ENCODE measurements around the gene MASP1.

Gene MASP1

GRCh38 chr3:187228740-187229139 is 62.8 kb downstream of the MASP1 start:
- no peak overlapping the region for H3K27ac ChIP-seq
- TF ChIP-seq ZFX (IDR thresholded peaks at IDR 0.05; ENCODE audit: borderline replicate concordance) (no peak), CTCF (IDR thresholded peaks at IDR 0.05) (no peak)

- no peak overlapping the region for H3K27ac ChIP-seq
- TF ChIP-seq ZFX (IDR thresholded peaks at IDR 0.05; ENCODE audit: borderline replicate concordance): no peak
- TF ChIP-seq CTCF (IDR thresholded peaks at IDR 0.05): no peak
Measured at GRCh38 chr3:187227658-187228258, 63.8 kb downstream of the MASP1 start.

- no peak overlapping the region for H3K27ac ChIP-seq
- TF ChIP-seq CTCF (IDR thresholded peaks at IDR 0.05): no peak
Measured at GRCh38 chr3:187223799-187224198, 67.7 kb downstream of the MASP1 start.

- no peak for TF ChIP-seq ZFX (IDR thresholded peaks at IDR 0.05; ENCODE audit: borderline replicate concordance)
- no peak for TF ChIP-seq CTCF (IDR thresholded peaks at IDR 0.05)
- no peak overlapping the region for H3K27ac ChIP-seq
Measured at GRCh38 chr3:187222801-187223200, 68.7 kb downstream of the MASP1 start.

- no peak overlapping the region for H3K27ac ChIP-seq
- no peak for TF ChIP-seq CTCF (IDR thresholded peaks at IDR 0.05)
- no peak for TF ChIP-seq ZFX (IDR thresholded peaks at IDR 0.05; ENCODE audit: borderline replicate concordance)
Measured at GRCh38 chr3:187215460-187215859, 76.1 kb downstream of the MASP1 start.

GRCh38 chr3:187213616-187214015 is 77.9 kb downstream of the MASP1 start:
- no peak for TF ChIP-seq ZFX (IDR thresholded peaks at IDR 0.05; ENCODE audit: borderline replicate concordance)
- TF ChIP-seq CTCF (IDR thresholded peaks at IDR 0.05): no peak
- H3K27ac ChIP-seq: no peak overlapping the region

- TF ChIP-seq ZFX (IDR thresholded peaks at IDR 0.05; ENCODE audit: borderline replicate concordance): no peak
- no peak for TF ChIP-seq CTCF (IDR thresholded peaks at IDR 0.05)
- no peak overlapping the region for H3K27ac ChIP-seq
Measured at GRCh38 chr3:187212705-187213104, 78.8 kb downstream of the MASP1 start.
